ENCODE results near the gene SNRPE. TPM values are rescaled to one million over a fixed set of nuclear protein-coding genes. Genes with fewer than 3 reads are reported as not detected.

The SNRPE gene
- total RNA-seq, 1 experiment from 2014 or later = 288 TPM

DNA sequence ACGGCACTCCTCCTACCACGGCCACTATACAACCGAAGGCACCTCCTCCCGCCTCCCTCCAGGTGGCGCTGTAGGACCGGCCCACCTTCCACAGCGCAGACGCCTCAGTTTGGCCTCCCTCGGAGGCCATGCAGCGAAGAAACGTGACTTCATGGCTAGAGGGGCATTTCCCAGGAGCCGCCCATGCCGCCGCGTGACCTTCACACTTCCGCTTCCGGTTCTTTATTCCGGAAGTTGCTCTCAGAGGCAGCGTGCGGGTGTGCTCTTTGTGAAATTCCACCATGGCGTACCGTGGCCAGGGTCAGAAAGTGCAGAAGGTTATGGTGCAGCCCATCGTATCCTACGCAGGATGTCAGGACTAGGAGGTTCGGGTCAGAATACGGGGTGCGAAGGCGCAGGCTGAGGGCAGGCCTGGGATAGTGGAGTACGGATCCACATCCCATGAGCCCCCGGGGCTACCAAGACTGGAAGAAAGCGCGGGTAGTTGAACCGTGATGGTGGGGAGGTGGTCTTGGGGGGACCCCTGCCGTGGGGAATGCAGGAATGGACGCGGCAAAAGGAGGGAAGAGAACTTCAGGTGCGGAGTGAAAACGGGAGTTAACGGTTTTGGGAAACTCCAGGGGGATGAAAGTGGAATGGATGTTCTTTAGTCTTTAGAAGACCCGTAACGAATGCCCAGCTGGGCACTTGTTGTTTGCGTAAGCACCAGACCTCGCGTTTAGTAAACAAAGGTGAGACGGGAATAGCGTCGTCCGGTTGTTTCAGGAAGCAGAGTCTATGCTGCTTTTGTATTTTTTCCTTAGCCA lies at the start of gene SNRPE (continued):
- TF ChIP-seq, protein P1, sequence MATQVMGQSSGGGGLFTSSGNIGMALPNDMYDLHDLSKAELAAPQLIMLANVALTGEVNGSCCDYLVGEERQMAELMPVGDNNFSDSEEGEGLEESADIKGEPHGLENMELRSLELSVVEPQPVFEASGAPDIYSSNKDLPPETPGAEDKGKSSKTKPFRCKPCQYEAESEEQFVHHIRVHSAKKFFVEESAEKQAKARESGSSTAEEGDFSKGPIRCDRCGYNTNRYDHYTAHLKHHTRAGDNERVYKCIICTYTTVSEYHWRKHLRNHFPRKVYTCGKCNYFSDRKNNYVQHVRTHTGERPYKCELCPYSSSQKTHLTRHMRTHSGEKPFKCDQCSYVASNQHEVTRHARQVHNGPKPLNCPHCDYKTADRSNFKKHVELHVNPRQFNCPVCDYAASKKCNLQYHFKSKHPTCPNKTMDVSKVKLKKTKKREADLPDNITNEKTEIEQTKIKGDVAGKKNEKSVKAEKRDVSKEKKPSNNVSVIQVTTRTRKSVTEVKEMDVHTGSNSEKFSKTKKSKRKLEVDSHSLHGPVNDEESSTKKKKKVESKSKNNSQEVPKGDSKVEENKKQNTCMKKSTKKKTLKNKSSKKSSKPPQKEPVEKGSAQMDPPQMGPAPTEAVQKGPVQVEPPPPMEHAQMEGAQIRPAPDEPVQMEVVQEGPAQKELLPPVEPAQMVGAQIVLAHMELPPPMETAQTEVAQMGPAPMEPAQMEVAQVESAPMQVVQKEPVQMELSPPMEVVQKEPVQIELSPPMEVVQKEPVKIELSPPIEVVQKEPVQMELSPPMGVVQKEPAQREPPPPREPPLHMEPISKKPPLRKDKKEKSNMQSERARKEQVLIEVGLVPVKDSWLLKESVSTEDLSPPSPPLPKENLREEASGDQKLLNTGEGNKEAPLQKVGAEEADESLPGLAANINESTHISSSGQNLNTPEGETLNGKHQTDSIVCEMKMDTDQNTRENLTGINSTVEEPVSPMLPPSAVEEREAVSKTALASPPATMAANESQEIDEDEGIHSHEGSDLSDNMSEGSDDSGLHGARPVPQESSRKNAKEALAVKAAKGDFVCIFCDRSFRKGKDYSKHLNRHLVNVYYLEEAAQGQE (IDR thresholded peaks at IDR 0.05; ENCODE audit: low read depth) = no peak

DNA sequence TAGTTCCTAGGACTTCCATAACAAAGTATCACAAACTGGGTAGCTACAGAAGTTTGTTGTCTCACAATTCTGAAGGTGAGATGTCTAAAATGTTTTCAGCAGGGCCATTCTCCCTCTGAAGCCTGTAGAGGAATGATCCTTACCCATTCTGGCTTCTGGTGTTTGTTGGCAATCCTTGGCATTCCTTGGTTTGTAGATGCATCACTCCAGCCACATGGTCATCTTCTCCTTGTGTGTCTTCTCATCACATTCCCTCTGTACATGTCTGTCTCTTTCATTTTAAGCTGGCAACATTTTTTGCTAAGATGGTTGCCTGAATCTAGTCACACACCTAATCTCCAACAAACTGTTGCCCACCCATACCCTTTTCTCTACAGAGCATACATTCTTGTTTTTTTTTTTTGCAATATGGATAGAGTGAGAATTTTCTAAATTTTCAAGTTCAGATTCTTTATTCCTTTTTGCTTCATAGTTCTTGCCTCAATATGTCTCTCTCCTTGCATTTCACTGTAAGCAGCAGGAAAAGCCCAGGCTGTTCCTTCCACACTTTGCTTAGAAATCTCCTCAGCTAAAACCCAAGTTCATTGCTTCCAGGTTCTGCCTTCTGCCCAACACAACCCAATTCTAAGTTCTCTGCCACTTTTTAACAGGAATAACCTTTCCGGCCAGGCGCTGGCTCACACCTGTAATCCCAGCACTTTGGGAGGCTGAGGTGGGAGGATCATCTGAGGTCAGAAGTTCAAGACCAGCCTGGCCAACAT lies 47.6 kb upstream of the SNRPE start:
- BruUV-seq (replicated peaks) = no TSS peak
- no peaks in the 10 kb centered on the region for H3K9me2 ChIP-seq (ENCODE audit: insufficient read depth)

More for the DNA sequence above, 47.6 kb upstream of the SNRPE start:
- Histone ChIP-seq H2AFZ (ENCODE audit: low read depth, low read length, poor library complexity, severe bottlenecking) (no peak overlapping the region), H3K36me3 (ENCODE audit: control insufficient read depth in 1 of 2, insufficient read depth in 2 of 2, low read length in 2 of 2) (peaks cover 17 to 21% of the 10 kb centered on the region in 2 experiments), H3K4me1 (ENCODE audit: control insufficient read depth in 1 of 2, insufficient read depth in 2 of 2, low read length in 2 of 2) (peaks cover 0 to 13% of the 10 kb centered on the region in 2 experiments; a peak in 3 of 4 replicates), H3K27me3 (ENCODE audit: insufficient read depth, low read length) (no peaks in the 10 kb centered on the region), H4K20me1 (ENCODE audit: insufficient read depth) (peaks cover 4% of the 10 kb centered on the region; the same call in 1 of the 2 replicates), H3K4me3 (replicated peaks in 1 of 2; ENCODE audit: low read depth in 1 of 2, low read length in 2 of 2) (no peak overlapping the region), H3K9ac (ENCODE audit: low read length) (no peak overlapping the region), H3K79me2 (ENCODE audit: insufficient read depth, low read length) (peaks cover 96% of the 10 kb centered on the region), H3K4me2 (ENCODE audit: low read length) (no peak overlapping the region), H3K27ac (ENCODE audit: low read depth, low read length) (no peak overlapping the region), H3K9me3 (ENCODE audit: control insufficient read depth in 1 of 2, insufficient read depth in 1 of 2, low read depth in 1 of 2, low read length in 2 of 2) (no peaks in the 10 kb centered on the region)
- ChIA-PET POLR2A (no interaction called here), CTCF (no interaction called here), RAD21 (ENCODE audit: low non-redundant PET in 1 of 2, low total read pairs in 2 of 2, uncharacterized antibody in 2 of 2, unreplicated experiment in 2 of 2) (no interaction called here)
- TF ChIP-seq SIN3A (IDR thresholded peaks at IDR 0.05; ENCODE audit: low read depth) (no peak), SP1 (IDR thresholded peaks at IDR 0.05; ENCODE audit: low read depth) (no peak), EZH2 (IDR thresholded peaks at IDR 0.05) (no peak), EGR1 (IDR thresholded peaks at IDR 0.05; ENCODE audit: low read depth) (no peak), RAD21 (IDR thresholded peaks at IDR 0.05; ENCODE audit: low read depth) (no peak), EZH2phosphoT487 (IDR thresholded peaks at IDR 0.05; ENCODE audit: borderline replicate concordance) (no peak), JUND (IDR thresholded peaks at IDR 0.05) (no peak), ELF1 (IDR thresholded peaks at IDR 0.05; ENCODE audit: borderline replicate concordance, low read depth) (no peak)
- TF ChIP-seq, protein P2, sequence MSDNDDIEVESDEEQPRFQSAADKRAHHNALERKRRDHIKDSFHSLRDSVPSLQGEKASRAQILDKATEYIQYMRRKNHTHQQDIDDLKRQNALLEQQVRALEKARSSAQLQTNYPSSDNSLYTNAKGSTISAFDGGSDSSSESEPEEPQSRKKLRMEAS (IDR thresholded peaks at IDR 0.05) = no peak
- TF ChIP-seq, protein P3, sequence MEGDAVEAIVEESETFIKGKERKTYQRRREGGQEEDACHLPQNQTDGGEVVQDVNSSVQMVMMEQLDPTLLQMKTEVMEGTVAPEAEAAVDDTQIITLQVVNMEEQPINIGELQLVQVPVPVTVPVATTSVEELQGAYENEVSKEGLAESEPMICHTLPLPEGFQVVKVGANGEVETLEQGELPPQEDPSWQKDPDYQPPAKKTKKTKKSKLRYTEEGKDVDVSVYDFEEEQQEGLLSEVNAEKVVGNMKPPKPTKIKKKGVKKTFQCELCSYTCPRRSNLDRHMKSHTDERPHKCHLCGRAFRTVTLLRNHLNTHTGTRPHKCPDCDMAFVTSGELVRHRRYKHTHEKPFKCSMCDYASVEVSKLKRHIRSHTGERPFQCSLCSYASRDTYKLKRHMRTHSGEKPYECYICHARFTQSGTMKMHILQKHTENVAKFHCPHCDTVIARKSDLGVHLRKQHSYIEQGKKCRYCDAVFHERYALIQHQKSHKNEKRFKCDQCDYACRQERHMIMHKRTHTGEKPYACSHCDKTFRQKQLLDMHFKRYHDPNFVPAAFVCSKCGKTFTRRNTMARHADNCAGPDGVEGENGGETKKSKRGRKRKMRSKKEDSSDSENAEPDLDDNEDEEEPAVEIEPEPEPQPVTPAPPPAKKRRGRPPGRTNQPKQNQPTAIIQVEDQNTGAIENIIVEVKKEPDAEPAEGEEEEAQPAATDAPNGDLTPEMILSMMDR (IDR thresholded peaks at IDR 0.05 in 2 of 3, conservative IDR thresholded peaks at IDR 0.05 in 1 of 3; ENCODE audit: borderline replicate concordance in 1 of 3, insufficient read depth in 1 of 3, low read depth in 2 of 3, low read length in 2 of 3) = no peak
- intact Hi-C loops (cut with micrococcal nuclease) = no loop called here
- DNase-seq (ENCODE audit: low read depth, low spot score) (no peak), ATAC-seq (no peak)
